K562 (cell line): ENCODE measurements around the gene HS3ST3B1. TPM values are rescaled to one million over a fixed set of nuclear protein-coding genes. Genes with fewer than 3 reads are reported as not detected.

Experiments
- CBX2 ChIP-seq: fragments of 200-600 bp; sonication (generic); IDR thresholded peaks from one replicate; pipeline ENCODE4 v1.6.1; 2012; ENCODE audit warnings: mild to moderate bottlenecking, low read length, inconsistent platforms; ENCODE audit not compliant: insufficient read depth, poor library complexity, severe bottlenecking
- CCNT2 ChIP-seq: IDR thresholded peaks from 2 replicates; pipeline ENCODE4 v1.6.1; 2011; ENCODE audit warnings: borderline replicate concordance, low read depth, mild to moderate bottlenecking, moderate library complexity, mixed read lengths, low read length; ENCODE audit not compliant: insufficient read length; ENCODE audit errors: extremely low read depth
- CREM ChIP-seq: IDR thresholded peaks from 2 replicates; pipeline ENCODE4 v1.6.1; 2014; ENCODE audit warnings: antibody characterized with exemption, low read depth
- CTBP1 ChIP-seq: fragments of 450-650 bp; IDR thresholded peaks from 2 replicates; pipeline ENCODE4 v1.6.1; 2016; ENCODE audit warnings: borderline replicate concordance
- FOXP1 ChIP-seq: sonication (generic); formaldehyde crosslinking; IDR thresholded peaks from 2 replicates; pipeline ENCODE4 v1.8.0; 2022; ENCODE audit warnings: mild to moderate bottlenecking, missing genetic modification reagents
- HIVEP1 ChIP-seq: fragments of 250-450 bp; sonication (Bioruptor Pico); IDR thresholded peaks from 2 replicates; pipeline ENCODE4 v1.4.0; 2020; ENCODE audit warnings: mild to moderate bottlenecking
- NFRKB ChIP-seq: fragments of 450-650 bp; IDR thresholded peaks from 2 replicates; pipeline ENCODE4 v1.6.1; 2016; ENCODE audit warnings: low read depth
- PHF8 ChIP-seq: fragments of 200-600 bp; sonication (generic); IDR thresholded peaks from 2 replicates; pipeline ENCODE4 v1.6.1; 2012; ENCODE audit warnings: mixed run types, mild to moderate bottlenecking, inconsistent platforms, low read length, moderate library complexity, borderline replicate concordance
- POLR2A ChIP-seq: fragments of 450-650 bp; conservative IDR thresholded peaks from 2 replicates; pipeline ENCODE4 v1.6.1; 2016
- SIN3A ChIP-seq, 2 experiments: fragments of 150-350 bp in 1 of 2; IDR thresholded peaks; 2 replicates each; pipeline ENCODE4 v1.6.1; 2011 to 2016; ENCODE audit warnings: borderline replicate concordance in 2 of 2, low read depth in 2 of 2, low read length in 2 of 2, mild to moderate bottlenecking in 2 of 2, moderate library complexity in 2 of 2; ENCODE audit not compliant: control insufficient read depth in 1 of 2
- ZNF764 ChIP-seq: fragments of 250-450 bp; sonication (Bioruptor Pico); IDR thresholded peaks from 2 replicates; pipeline ENCODE4 v1.4.0; 2020; ENCODE audit warnings: low read depth, mild to moderate bottlenecking, moderate library complexity
- polyA plus RNA-seq, 8 experiments: library from polyadenylated mRNA; depleted of rRNA in 4 of 8; stranded (reverse) in 5 of 8; unstranded in 3 of 8; fragments of >200 nt; fragmentation: Nextera tagmentation in 2 of 8; fragmentation: Illumina TruSeq in 1 of 8; extraction: Ambion mirVana in 2 of 8; extraction: Trizol in 1 of 8; gene quantifications; 2 replicates each; pipeline versions ENCODE4 v1.2.1 to v1.2.3, GENCODE V29; 2011 to 2014; ENCODE audit warnings: inconsistent platforms in 1 of 8, missing spikeins in 1 of 8
- total RNA-seq, 7 experiments: library from RNA; depleted of rRNA in 6 of 7; stranded (reverse); fragments of >200 nt in 6 of 7; fragmentation: Illumina TruSeq in 2 of 7; extraction: Trizol in 2 of 7; gene quantifications; 2 replicates each; pipeline versions ENCODE4 v1.2.1 to v1.2.3, GENCODE V29; 2011 to 2021; ENCODE audit warnings: low replicate concordance in 1 of 7
- TF ChIP-seq, protein P1 (sequence below): IDR thresholded peaks from 3 replicates; pipeline ENCODE4 v1.6.1; 2011; ENCODE audit warnings: borderline replicate concordance, mild to moderate bottlenecking; ENCODE audit not compliant: insufficient read length, insufficient read depth
- TF ChIP-seq, protein P2 (sequence below): sonication (generic); formaldehyde crosslinking; IDR thresholded peaks from 2 replicates; pipeline ENCODE4 v1.8.0; 2022; ENCODE audit warnings: mild to moderate bottlenecking, missing genetic modification reagents
- TF ChIP-seq, protein P3 (sequence below), 3 experiments: fragments of 200-800 bp in 1 of 3; sonication (Bioruptor generic) in 1 of 3; sonication (generic) in 1 of 3; formaldehyde crosslinking in 1 of 3; IDR thresholded peaks; 2 replicates each; pipeline versions ENCODE4 v1.6.1 to v1.8.0; 2016 to 2022; ENCODE audit warnings: mild to moderate bottlenecking in 2 of 3, missing compliant biosample characterization in 2 of 3, missing genetic modification characterization in 2 of 3, missing genetic modification reagents in 1 of 3
- TF ChIP-seq, protein P4 (sequence below): conservative IDR thresholded peaks from 2 replicates; pipeline ENCODE4 v1.6.1; 2011; ENCODE audit warnings: low read depth, mild to moderate bottlenecking, low read length; ENCODE audit not compliant: control insufficient read depth

The HS3ST3B1 gene
- total and polyA plus RNA-seq, 9 of the 15 experiments (the other 6 are each of a cell fraction or from before 2014, with no cell fraction given): 1.9 to 12.9 (median 3.7) TPM

DNA sequence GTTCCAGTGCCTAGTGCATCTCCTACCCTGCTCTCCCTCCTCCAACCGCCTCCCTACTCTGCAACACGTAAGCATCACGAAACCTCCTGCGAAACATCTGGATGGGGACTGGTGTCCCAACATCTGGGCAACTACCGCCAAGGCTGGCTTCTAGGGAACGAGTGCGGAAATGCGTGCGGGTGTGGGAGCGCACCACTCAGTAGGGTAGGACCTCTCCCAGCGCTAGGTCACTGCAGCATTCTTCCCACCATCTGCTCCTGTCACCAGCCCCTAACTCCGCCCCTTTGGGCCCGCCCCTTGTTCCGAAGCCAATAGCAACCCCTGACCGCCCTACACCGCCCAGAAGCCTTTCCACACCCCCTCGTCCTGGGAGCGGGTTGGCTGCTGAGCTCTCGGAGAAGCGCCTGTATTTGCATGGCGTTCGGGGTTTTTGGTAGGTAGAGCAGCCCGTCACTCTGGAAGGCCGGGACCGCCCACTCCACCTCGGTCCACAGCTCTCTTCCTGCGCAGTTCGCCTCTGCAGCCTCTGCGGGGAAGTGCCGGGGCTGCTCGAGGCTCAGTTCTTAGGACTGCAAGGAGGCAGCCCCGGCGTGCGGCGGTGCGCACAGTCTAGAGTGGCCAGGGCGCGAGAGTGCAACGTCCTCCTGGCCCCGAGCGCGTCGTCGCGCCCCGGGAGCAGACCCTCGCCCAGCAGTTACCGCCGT lies at the start of gene HS3ST3B1 (continued):
- TF ChIP-seq, protein P1, sequence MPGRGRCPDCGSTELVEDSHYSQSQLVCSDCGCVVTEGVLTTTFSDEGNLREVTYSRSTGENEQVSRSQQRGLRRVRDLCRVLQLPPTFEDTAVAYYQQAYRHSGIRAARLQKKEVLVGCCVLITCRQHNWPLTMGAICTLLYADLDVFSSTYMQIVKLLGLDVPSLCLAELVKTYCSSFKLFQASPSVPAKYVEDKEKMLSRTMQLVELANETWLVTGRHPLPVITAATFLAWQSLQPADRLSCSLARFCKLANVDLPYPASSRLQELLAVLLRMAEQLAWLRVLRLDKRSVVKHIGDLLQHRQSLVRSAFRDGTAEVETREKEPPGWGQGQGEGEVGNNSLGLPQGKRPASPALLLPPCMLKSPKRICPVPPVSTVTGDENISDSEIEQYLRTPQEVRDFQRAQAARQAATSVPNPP: no peak
- TF ChIP-seq NFRKB (no peak), ZNF764 (no peak), CREM (no peak), SIN3A (IDR thresholded peaks at IDR 0.05; ENCODE audit: borderline replicate concordance in 2 of 2, control insufficient read depth in 1 of 2, low read depth in 2 of 2, low read length in 2 of 2) (no peak), POLR2A (peak; percentile 86), CTBP1 (peak; percentile 25; the same call in 1 of the 2 replicates), FOXP1 (CRISPR knock-in tag) (0 out of 2 replicates have a peak, but pooled peaks have one; percentile 17), HIVEP1 (CRISPR knock-in tag) (no peak), CBX2 (no peak), PHF8 (peak; percentile 45; the same call in 1 of the 2 replicates), CCNT2 (peak; percentile 11)
- TF ChIP-seq, protein P2, sequence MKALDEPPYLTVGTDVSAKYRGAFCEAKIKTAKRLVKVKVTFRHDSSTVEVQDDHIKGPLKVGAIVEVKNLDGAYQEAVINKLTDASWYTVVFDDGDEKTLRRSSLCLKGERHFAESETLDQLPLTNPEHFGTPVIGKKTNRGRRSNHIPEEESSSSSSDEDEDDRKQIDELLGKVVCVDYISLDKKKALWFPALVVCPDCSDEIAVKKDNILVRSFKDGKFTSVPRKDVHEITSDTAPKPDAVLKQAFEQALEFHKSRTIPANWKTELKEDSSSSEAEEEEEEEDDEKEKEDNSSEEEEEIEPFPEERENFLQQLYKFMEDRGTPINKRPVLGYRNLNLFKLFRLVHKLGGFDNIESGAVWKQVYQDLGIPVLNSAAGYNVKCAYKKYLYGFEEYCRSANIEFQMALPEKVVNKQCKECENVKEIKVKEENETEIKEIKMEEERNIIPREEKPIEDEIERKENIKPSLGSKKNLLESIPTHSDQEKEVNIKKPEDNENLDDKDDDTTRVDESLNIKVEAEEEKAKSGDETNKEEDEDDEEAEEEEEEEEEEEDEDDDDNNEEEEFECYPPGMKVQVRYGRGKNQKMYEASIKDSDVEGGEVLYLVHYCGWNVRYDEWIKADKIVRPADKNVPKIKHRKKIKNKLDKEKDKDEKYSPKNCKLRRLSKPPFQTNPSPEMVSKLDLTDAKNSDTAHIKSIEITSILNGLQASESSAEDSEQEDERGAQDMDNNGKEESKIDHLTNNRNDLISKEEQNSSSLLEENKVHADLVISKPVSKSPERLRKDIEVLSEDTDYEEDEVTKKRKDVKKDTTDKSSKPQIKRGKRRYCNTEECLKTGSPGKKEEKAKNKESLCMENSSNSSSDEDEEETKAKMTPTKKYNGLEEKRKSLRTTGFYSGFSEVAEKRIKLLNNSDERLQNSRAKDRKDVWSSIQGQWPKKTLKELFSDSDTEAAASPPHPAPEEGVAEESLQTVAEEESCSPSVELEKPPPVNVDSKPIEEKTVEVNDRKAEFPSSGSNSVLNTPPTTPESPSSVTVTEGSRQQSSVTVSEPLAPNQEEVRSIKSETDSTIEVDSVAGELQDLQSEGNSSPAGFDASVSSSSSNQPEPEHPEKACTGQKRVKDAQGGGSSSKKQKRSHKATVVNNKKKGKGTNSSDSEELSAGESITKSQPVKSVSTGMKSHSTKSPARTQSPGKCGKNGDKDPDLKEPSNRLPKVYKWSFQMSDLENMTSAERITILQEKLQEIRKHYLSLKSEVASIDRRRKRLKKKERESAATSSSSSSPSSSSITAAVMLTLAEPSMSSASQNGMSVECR (CRISPR knock-in tag): peak; percentile 58; the same call in 1 of the 2 replicates
- TF ChIP-seq, protein P3, sequence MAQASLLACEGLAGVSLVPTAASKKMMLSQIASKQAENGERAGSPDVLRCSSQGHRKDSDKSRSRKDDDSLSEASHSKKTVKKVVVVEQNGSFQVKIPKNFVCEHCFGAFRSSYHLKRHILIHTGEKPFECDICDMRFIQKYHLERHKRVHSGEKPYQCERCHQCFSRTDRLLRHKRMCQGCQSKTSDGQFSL (CRISPR knock-in tag; IDR thresholded peaks at IDR 0.05): peak; percentile 89
- TF ChIP-seq, protein P3 (tag; IDR thresholded peaks at IDR 0.05): no peak
- TF ChIP-seq, protein P4, sequence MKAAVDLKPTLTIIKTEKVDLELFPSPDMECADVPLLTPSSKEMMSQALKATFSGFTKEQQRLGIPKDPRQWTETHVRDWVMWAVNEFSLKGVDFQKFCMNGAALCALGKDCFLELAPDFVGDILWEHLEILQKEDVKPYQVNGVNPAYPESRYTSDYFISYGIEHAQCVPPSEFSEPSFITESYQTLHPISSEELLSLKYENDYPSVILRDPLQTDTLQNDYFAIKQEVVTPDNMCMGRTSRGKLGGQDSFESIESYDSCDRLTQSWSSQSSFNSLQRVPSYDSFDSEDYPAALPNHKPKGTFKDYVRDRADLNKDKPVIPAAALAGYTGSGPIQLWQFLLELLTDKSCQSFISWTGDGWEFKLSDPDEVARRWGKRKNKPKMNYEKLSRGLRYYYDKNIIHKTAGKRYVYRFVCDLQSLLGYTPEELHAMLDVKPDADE: no peak
